Upper lobe of right lung (tissue), 1 donor: ENCODE data around the gene MYORG. TPM values are rescaled to one million over a fixed set of nuclear protein-coding genes. Genes with fewer than 3 reads are reported as not detected.

Source experiments
- ATAC-seq: fragments of 200-7000 bp; cut with Tn5 transposase; one replicate; pipeline ENCODE4 v1.9.1; 2020; ENCODE audit warnings: mild to moderate bottlenecking, moderate library complexity
- DNase-seq: peaks from one replicate; pipeline ENCODE4 v3.0.0-alpha.2; 2020
- H3K27ac ChIP-seq: fragments of 200-600 bp; one replicate; pipeline ENCODE4 v1.8.0; 2022
- H3K27me3 ChIP-seq: fragments of 200-600 bp; one replicate; pipeline ENCODE4 v1.8.0; 2022; ENCODE audit warnings: mild to moderate bottlenecking
- H3K36me3 ChIP-seq: fragments of 200-600 bp; one replicate; pipeline ENCODE4 v1.8.0; 2022
- H3K4me1 ChIP-seq: fragments of 200-600 bp; one replicate; pipeline ENCODE4 v1.8.0; 2022
- H3K4me3 ChIP-seq: fragments of 200-600 bp; one replicate; pipeline ENCODE4 v1.8.0; 2022; ENCODE audit warnings: mild to moderate bottlenecking
- H3K9me3 ChIP-seq: fragments of 200-600 bp; one replicate; pipeline ENCODE4 v1.8.0; 2022
- CTCF ChIP-seq: fragments of 200-600 bp; IDR thresholded peaks from one replicate; pipeline ENCODE4 v1.8.0; 2022; ENCODE audit warnings: antibody characterized with exemption
- intact Hi-C: fragments of 100-400 bp; cut with DNase I; formaldehyde crosslinking; loops from one replicate; pipeline ENCODE4 v1.11.0; 2022
- total RNA-seq: library from RNA; stranded (reverse); fragmentation: NEBNext Ultra II Directional; extraction: Animal tissue kit (Norgen Biotek cat#: 25700); gene quantifications from one replicate; pipeline ENCODE4 v1.2.1, GENCODE V29; 2021
- donor health status: DM: no; HTN: yes; CAD: no; lungs with severe emphysema.

The MYORG gene
- total RNA-seq, 1 donor from 2014 or later, result 6.9 TPM

DNA sequence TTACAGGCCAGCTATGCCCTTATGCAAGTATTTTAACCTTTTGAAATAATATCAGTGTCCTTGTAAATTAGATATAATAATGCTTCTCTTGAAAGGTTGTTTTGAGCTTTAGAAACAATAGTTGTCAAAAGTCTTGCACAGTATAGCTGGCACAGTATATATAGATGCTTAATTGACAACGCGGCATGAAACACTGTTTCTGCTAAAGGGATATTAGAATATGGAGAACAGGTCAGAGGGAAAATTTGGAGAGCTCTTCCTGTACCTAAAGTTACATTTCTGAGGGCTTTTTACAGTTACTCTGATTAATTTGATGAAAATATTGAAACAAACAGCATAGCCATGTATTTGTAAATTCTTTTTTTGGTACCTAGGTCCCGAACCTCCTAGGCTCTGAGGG, 42.9 kb downstream of the MYORG start:
- ATAC-seq, result no peak
- intact Hi-C loops, result no loop called here
- Histone ChIP-seq H3K4me3 (no peak overlapping the region), H3K27me3 (no peaks in the 10 kb centered on the region), H3K4me1 (no peaks in the 10 kb centered on the region), H3K36me3 (peaks cover 13% of the 10 kb centered on the region), H3K27ac (no peak overlapping the region), H3K9me3 (no peaks in the 10 kb centered on the region)
- TF ChIP-seq CTCF, result no peak
- no peak for DNase-seq

DNA sequence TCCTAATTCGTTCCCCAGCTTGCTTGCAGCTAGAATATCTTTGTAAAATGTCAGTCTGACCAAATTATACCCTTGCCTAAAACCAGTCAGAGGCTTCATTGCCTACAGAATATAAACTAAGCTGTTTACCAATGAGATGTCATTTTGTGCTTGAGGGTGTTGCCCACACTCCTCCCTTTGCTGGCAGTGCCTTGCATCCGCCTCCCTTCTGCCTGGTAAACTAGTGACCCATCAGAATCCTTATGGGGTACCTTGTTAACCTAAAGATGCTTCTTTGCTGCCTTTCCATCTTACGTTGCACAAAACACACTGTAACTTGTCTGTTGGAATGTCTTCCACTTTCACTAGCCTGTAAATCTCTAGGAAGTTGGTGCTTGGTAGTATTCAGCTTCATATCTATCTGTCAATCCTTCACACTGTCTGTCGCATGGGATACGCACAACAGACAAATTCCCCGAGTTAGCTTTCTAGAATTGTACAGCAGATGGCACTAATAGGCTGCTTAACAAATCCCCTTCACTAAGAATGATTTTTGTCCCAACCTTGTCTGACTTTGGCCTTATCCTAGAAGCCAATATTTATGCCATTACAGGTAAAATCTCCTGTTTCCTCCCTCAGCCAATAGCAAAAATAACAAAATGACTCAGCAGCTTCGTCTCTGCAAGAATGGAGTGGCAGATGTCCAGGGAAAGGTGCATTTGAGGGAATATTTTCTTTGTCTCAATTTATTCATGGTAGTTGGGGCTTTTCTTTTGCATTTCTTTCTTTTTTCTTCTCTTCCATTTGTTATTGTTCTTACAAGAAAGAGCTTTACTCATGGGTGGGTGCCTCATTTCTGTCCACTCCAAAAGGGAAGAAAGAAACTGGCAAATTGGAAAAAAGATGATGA, 44.4 kb downstream of the MYORG start:
- TF ChIP-seq CTCF, result peak; percentile 53
- no peak overlapping the region for H3K27ac ChIP-seq
- intact Hi-C loops, result no loop called here
- ATAC-seq, result no peak
- no peaks in the 10 kb centered on the region for H3K9me3 ChIP-seq
- H3K27me3 ChIP-seq, result no peaks in the 10 kb centered on the region
- peaks cover 10% of the 10 kb centered on the region for H3K4me1 ChIP-seq
- DNase-seq, result no peak
- H3K4me3 ChIP-seq, result no peak overlapping the region
- H3K36me3 ChIP-seq, result peaks cover 5% of the 10 kb centered on the region

- Histone ChIP-seq H3K36me3 (no peaks in the 10 kb centered on the region), H3K9me3 (no peaks in the 10 kb centered on the region), H3K27ac (no peak overlapping the region), H3K27me3 (no peaks in the 10 kb centered on the region), H3K4me3 (no peak overlapping the region), H3K4me1 (peaks cover 10% of the 10 kb centered on the region)
- no peak for TF ChIP-seq CTCF
- no peak for DNase-seq
- ATAC-seq, result no peak
- intact Hi-C loops, result no loop called here
These were observed 45.5 kb downstream of the MYORG start for GRCh38 chr9:34331196-34331595.

- Histone ChIP-seq H3K27ac (peak within 1 kb of the TSS; percentile 94), H3K36me3 (no peaks in the 10 kb centered on the region), H3K4me1 (peaks cover 10% of the 10 kb centered on the region), H3K9me3 (no peaks in the 10 kb centered on the region), H3K4me3 (peak within 1 kb of the TSS; percentile 88), H3K27me3 (no peaks in the 10 kb centered on the region)
- intact Hi-C loops, result no loop called here
- peak; percentile 97 for DNase-seq
- ATAC-seq, result peak; percentile 98
- TF ChIP-seq CTCF, result peak; percentile 8
These were observed 47.5 kb downstream of the MYORG start, which contains the start of the genes KIF24 and NUDT2 for GRCh38 chr9:34328987-34329832. TSS of gene KIF24 (minus strand) at chr9:34329268. CDS start at chr9:34311346, 17,922 bp downstream. TSS of gene NUDT2 (plus strand) at chr9:34329569. CDS start at chr9:34339040, 9,471 bp downstream.

DNA sequence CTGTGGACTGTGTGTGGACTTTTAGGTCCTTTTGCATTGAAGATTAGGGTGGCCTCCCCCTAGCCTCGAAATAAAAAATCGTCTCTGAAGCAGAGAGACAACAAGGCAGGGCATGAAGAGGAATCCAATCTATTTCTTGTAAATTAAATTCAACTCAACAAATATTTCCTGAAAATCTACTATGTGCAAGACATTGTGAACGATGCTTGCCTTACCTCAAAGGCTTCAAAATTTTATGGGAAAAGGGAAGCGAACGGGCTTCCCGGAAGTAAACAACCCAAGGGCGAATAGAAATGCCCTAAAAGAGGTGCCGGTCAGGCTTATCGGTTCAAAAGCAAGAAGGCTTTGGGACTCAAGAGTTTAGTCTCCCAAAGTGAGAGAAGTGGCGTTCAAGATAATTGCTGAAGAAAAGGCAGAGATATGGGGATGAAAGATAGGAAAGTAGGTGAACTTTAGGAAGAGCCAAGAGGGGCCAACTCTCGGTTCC, 48.2 kb downstream of the MYORG start:
- ATAC-seq, result no peak
- Histone ChIP-seq H3K4me1 (peaks cover 10% of the 10 kb centered on the region), H3K27ac (peak overlapping the region; percentile 84), H3K4me3 (peak overlapping the region; percentile 68), H3K36me3 (no peaks in the 10 kb centered on the region), H3K9me3 (no peaks in the 10 kb centered on the region), H3K27me3 (no peaks in the 10 kb centered on the region)
- DNase-seq, result no peak
- intact Hi-C loops, result no loop called here
- no peak for TF ChIP-seq CTCF
